Measurements from ENCODE around the gene OGDH.

OGDH gene

GRCh38 chr7:44643206-44643605, 36.8 kb downstream of the OGDH start:
- DNase-seq = no peak

GRCh38 chr7:44645254-44645653, 38.8 kb downstream of the OGDH start:
- DNase-seq = no peak

- DNase-seq = no peak
Observed at GRCh38 chr7:44645696-44646095, 39.3 kb downstream of the OGDH start.

- no peak for DNase-seq
Observed at GRCh38 chr7:44646176-44646920, 39.9 kb downstream of the OGDH start.

DNA sequence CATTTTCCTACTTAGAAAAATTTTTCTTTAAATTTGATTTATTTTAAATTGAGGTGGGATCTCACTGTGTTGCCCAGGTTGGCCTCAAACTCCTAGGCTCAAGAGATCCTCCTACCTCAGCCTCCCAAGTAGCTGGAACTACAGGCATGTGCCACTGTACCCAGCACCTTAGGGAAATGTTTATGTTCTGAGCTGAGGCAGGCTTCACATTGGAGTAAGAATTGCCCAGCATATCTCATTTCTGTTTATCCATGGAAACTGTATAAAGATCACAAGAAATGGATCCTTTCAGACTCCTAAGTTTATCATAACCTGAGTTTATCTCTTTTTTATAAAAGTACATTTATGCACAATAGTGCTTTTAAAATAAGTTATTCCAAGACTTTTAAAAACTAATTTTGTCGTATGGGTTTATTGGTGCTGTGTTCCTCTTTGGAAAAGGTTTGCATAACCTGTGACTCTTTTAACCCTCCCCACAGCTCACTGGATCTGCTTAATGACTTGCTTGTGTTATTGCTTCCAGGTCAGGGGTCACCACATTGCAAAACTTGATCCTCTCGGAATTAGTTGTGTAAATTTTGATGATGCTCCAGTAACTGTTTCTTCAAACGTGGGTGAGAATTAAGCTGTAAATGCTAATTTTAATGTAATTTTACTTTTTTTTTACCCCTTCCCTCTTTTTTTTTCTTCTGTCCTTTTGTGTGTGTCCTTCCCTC, 40.7 kb downstream of the OGDH start:
- DNase-seq = no peak

DNA sequence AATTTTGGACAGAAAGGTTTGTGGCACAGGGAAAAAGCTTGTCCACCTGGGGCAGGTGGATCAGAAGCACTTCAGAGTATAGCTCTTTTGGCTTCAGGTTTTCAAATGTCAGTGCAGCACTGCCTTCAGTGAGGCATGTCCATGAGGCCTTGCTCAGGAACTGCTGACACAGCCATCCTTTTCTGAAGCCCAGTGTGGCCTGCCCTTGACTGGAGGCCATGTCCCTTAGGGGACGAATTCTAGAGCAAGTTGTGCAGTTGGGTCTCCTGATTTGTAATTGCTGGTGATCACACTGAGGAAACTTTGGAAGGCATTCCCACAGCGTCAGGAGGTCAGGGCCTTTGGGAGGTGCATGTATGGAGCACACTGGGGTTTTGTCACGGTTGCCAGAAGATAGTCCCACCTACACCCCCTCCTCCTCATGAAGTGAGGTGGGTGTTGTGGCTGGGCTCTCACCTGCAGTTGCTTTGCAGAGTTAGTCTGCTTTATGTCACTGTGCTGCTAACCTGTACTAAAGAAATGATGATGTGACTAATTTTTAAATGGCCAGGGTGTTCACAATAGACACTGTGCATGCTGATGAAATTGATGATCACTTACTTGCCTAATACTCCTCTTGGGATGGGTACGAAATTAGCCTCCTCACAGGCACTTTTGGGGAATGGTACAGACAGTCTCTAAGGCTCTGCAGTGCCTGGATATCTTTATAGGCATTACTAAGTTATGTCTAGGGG, 41.7 kb downstream of the OGDH start:
- no peak for DNase-seq

DNA sequence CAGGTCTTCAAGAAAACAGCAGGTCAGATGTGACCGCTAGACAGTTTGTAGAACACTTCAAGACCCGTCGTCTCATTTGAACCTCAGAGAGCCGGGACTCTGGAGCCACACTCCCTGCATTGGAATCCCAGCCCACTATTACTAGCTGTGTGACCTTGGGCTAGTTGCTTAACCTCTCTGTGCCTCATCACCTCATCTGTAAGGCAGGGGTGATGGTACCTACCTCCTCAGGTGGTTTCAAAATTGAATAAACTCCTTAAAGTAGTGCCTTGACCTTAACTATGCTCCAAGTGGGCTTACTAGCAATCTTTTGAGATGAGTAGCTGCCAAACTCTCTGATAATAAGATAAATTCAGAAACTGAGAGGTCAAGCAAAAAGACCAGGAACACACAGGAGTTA, 43.8 kb downstream of the OGDH start:
- DNase-seq = no peak

GRCh38 chr7:44650772-44651171, 44.3 kb downstream of the OGDH start:
- DNase-seq = no peak

DNA sequence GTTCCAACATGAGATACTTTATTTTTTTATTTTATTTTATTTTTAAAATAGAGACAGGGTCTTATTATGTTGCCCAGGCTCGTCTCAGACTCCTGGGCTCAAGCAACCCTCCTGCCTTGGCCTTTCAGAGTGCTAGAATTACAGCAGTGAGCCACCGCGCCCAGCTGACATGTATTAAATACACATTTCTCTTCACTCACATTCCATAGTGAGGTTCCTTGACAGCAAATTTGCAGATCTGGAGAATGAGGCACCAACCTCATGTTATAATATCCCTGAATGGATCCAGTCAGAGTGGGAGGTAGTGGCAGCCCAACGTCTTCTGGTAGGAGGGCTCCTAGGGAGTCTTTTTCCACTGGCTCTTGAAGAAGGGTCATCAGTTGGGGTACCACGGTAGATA, 46.1 kb downstream of the OGDH start:
- no peak for DNase-seq

GRCh38 chr7:44654255-44654796, 47.9 kb downstream of the OGDH start:
- DNase-seq = no peak

- no peak for DNase-seq
Observed at GRCh38 chr7:44655341-44655740, 48.9 kb downstream of the OGDH start.

DNA sequence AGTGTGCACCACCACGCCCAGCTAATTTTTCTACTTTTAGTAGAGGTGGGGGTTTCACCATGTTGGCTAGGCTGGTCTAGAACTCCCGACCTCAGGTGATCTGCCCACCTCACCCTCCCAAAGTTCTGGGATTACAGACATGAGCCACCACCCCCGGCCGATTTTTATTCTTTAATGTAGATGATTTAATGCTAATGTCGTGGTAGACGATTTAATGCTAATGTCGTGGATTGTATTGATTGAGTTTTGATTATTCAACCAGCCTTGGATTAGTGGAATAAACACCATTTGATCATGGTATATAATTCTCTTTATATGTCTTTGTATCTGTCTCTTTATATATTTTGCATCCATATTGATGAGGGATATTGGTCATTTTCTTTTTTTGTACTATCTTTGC, 52.6 kb downstream of the OGDH start:
- no peak for DNase-seq

GRCh38 chr7:44661233-44661632, 54.8 kb downstream of the OGDH start:
- DNase-seq = no peak

DNA sequence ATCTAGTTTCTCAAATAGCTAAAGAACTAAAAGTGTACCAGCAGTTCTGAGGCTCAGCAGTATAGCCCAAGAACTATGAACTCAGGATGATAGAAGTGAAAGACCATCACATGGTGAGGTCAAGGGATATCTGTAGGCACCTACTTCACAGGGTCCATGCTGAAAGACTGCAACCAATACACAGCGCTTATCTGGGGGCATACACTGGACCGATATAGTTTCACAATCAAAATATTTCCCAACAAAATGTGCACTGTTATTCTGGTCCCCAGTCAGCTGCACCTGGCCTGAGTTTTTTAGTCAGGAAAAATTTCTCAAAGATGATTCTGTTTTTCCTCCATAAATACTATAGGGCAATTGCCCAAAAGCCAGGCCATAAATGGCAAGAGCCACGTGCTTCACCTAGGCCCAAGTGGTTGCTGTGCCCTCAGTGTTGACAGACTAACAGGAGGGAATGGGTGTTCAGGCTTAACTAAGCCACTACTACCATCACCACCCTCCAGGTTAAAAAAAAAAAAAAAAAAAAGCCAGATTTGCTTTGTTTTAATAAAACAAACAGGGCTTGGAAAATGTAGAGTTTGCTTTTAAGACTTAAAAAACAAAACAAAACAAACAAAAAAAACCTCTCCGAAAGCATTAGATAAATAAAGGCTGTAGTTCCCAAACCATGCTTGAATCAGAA, 58.5 kb downstream of the OGDH start:
- DNase-seq = no peak

- DNase-seq = no peak
Observed at GRCh38 chr7:44665531-44666213, 59.2 kb downstream of the OGDH start.

DNA sequence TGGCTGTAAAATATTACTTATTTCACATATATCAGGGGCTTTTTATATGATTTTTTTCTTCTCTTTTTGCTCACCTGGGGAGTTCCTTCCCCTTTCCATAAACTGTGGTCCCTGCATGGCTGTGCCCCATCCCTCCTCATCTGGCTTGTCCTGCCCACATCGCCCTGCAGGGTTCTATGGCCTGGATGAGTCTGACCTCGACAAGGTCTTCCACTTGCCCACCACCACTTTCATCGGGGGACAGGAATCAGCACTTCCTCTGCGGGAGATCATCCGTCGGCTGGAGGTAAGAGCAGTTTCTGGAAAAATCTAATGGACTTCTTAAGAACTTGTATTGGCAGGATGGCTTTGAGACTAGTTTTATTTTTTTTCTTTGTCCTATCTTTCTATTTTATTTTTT, 60.1 kb downstream of the OGDH start:
- DNase-seq = no peak

DNA sequence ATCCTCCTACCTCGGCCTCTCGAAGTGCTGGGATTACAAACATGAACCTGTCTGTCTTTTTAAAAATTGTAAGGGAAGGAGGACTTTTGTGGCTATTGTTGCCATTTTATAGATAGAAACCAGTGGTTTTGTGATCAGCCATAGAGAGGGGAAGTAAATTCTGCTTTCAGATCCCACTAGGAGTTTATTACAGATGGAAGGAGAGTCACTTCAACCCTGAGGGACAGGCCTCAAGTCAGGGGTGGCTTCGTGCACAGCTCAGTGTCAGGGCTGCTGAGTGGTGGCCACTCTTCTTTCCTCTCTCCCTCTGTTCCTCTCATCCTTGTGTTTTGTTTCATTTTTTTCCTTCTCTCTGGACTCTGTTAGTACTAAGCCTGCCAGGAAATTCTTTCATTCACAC, 60.8 kb downstream of the OGDH start:
- DNase-seq = no peak

- DNase-seq = no peak
Observed at GRCh38 chr7:44671069-44671468, 64.6 kb downstream of the OGDH start.

DNA sequence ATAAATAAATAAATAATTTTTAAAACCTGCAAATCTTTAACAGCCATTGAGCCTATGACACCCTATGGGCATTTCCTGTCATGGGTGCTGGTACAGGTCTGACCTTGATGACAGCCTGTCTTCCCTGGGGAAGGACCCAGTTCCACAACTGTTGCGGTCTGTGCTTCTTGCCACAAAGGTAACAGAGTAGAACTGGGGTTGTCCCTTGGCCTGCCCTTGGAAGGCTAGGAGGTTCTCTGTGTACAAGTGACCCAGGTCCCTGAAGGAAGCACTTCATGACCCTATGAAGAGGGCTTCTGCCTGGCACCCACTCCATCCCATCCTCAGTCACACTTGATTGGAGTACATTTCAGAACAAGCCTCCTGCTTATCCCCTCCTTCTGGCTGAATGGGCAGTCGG, 66.9 kb downstream of the OGDH start:
- DNase-seq = no peak

DNA sequence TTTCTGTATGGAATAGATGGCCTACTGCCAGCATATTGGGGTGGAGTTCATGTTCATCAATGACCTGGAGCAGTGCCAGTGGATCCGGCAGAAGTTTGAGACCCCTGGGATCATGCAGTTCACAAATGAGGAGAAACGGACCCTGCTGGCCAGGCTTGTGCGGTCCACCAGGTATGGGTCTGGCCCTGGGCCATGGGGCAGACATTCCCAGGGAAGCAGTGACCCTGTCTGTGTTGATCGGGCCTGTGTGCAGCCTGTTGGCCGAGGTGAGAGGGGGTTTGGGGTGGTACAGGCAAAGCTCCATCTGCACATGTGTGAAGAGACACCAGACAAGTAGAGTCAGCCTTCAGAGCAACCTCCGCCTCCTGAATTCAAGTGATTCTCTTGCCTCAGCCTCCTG, 67.3 kb downstream of the OGDH start:
- DNase-seq = no peak

- DNase-seq = no peak
Observed at GRCh38 chr7:44674381-44674780, 68.0 kb downstream of the OGDH start.

- no peak for DNase-seq
Observed at GRCh38 chr7:44676776-44677175, 70.3 kb downstream of the OGDH start.

GRCh38 chr7:44678101-44678470, 71.7 kb downstream of the OGDH start:
- no peak for DNase-seq

Measured in RPMI8226 (cell line).